ENCODE results near the gene WBP1L.

The WBP1L gene

GRCh38 chr10:102859911-102860310, 116.2 kb downstream of the WBP1L start:
- no peak for TF ChIP-seq CTCF (IDR thresholded peaks at IDR 0.05; ENCODE audit: low read depth, low read length, missing control alignments)
- no peak overlapping the region for H3K4me3 ChIP-seq (ENCODE audit: low read depth, low read length)
- DNase-seq (ENCODE audit: low read depth): no peak

DNA sequence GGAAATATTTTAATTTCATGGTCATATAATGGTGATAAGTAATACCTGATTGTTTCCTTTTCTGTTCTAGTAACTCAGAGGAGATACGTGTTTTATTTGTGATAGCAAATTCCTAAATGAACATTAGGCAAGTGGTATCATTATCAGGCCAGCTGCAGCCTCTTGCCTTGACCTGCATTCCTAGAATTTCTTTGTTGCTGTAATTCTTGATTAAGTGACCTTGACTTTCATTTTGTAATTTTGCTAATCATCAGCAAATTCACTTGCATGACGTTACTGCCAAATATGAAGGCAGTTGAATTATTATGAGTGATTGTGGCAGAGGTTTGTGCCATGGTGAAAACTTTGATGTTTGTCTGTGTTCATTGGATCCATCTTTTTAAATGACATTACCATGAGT, 119.9 kb downstream of the WBP1L start:
- no peak overlapping the region for H3K4me3 ChIP-seq (ENCODE audit: low read depth, low read length)
- no peak for DNase-seq (ENCODE audit: low read depth)
- TF ChIP-seq CTCF (IDR thresholded peaks at IDR 0.05; ENCODE audit: low read depth, low read length, missing control alignments): no peak

GRCh38 chr10:102865620-102866019, 121.9 kb downstream of the WBP1L start:
- no peak for DNase-seq (ENCODE audit: low read depth)
- H3K4me3 ChIP-seq (ENCODE audit: low read depth, low read length): no peak overlapping the region
- no peak for TF ChIP-seq CTCF (IDR thresholded peaks at IDR 0.05; ENCODE audit: low read depth, low read length, missing control alignments)

All from GM12864 (cell line).